ENCODE measurements around the gene ARL5B. TPM values are rescaled to one million over a fixed set of nuclear protein-coding genes. Genes with fewer than 3 reads are reported as not detected.

The ARL5B gene
- total and polyA plus RNA-seq, 2 experiments from 2014 or later, result 21.5 to 95.2 TPM

DNA sequence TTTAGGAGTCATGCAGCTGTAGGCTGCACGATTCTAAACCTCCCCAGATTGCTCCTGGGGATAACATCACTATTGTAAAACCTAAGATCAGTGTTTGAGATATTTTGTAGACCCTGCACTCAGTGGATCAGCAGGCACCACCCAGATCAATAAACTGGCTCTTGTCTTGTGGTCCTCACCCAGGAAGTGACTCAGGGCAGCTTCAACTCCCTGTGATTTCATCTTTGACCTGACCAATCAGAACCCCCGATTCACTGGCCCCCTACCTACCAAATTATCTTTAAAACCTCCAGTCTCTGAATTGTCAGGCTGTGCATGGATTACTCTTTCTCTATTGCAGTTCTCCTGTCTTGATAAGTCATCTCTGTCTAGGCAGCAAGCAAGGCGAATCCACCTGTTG is 25.7 kb downstream of the ARL5B start:
- Histone ChIP-seq H3K4me3 (no peak overlapping the region), H3K4me2 (no peak overlapping the region), H3K36me3 (replicated peaks; ENCODE audit: insufficient read depth, low read depth) (no peaks in the 10 kb centered on the region), H4K20me1 (ENCODE audit: insufficient read depth, poor library complexity, severe bottlenecking) (no peaks in the 10 kb centered on the region), H3K79me2 (no peaks in the 10 kb centered on the region), H3K27ac (no peak overlapping the region), H3K9me3 (ENCODE audit: low read depth) (no peaks in the 10 kb centered on the region), H3K27me3 (no peaks in the 10 kb centered on the region), H2AFZ (no peak overlapping the region), H3K9me2 (replicated peaks; ENCODE audit: insufficient read depth) (no peaks in the 10 kb centered on the region), H3K4me1 (ENCODE audit: insufficient read depth) (no peaks in the 10 kb centered on the region)
- no peak for DNase-seq (ENCODE audit: low spot score)
- WGBS (ENCODE audit: low lambda C conversion rate, missing lambda C conversion rate), result 65% methylated on average over 3 of the region's 3 CpGs
- TF ChIP-seq EZH2 (IDR thresholded peaks at IDR 0.05; ENCODE audit: borderline replicate concordance), result no peak
- no peak for TF ChIP-seq CTCF (IDR thresholded peaks at IDR 0.05; ENCODE audit: poor library complexity)
- TF ChIP-seq EZH2phosphoT487 (IDR thresholded peaks at IDR 0.05; ENCODE audit: low read depth, severe bottlenecking, unreplicated experiment), result no peak

GRCh38 chr10:18685555-18685954 is 26.3 kb downstream of the ARL5B start:
- H2AFZ ChIP-seq, result no peak overlapping the region
- H3K4me2 ChIP-seq, result no peak overlapping the region
- H3K79me2 ChIP-seq, result no peaks in the 10 kb centered on the region
- WGBS (ENCODE audit: low lambda C conversion rate, missing lambda C conversion rate), result 95% methylated on average over 7 of the region's 7 CpGs
- no peaks in the 10 kb centered on the region for H3K9me3 ChIP-seq (ENCODE audit: low read depth)
- no peak for TF ChIP-seq EZH2phosphoT487 (IDR thresholded peaks at IDR 0.05; ENCODE audit: low read depth, severe bottlenecking, unreplicated experiment)
- TF ChIP-seq CTCF (IDR thresholded peaks at IDR 0.05; ENCODE audit: poor library complexity), result no peak
- TF ChIP-seq EZH2 (IDR thresholded peaks at IDR 0.05; ENCODE audit: borderline replicate concordance), result no peak
- H3K36me3 ChIP-seq (replicated peaks; ENCODE audit: insufficient read depth, low read depth), result no peaks in the 10 kb centered on the region
- H3K4me3 ChIP-seq, result no peak overlapping the region
- H3K9me2 ChIP-seq (replicated peaks; ENCODE audit: insufficient read depth), result no peaks in the 10 kb centered on the region
- no peak overlapping the region for H3K27ac ChIP-seq
- DNase-seq (ENCODE audit: low spot score), result no peak
- no peaks in the 10 kb centered on the region for H3K27me3 ChIP-seq
- no peaks in the 10 kb centered on the region for H4K20me1 ChIP-seq (ENCODE audit: insufficient read depth, poor library complexity, severe bottlenecking)
- no peaks in the 10 kb centered on the region for H3K4me1 ChIP-seq (ENCODE audit: insufficient read depth)

DNA sequence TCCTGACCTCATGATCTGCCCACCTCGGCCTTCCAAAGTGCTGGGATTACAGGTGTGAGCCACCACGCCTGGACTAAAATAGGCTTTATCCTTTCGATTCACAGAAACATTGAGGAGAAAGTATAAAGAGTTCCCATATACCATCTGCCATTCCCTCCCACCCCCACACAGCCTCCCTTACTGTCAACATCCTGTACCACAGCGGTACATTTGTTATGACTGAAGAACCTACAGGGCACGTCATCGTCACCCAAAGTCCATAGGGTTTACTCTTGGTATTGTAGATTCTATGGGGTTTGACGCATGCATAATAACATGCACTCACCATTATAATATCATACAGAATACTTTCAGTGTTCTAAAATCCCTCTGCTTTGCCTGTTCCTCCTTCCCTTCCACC is 28.0 kb downstream of the ARL5B start:
- no peak overlapping the region for H3K4me3 ChIP-seq
- H3K36me3 ChIP-seq (replicated peaks; ENCODE audit: insufficient read depth, low read depth), result no peaks in the 10 kb centered on the region
- no peaks in the 10 kb centered on the region for H3K9me2 ChIP-seq (replicated peaks; ENCODE audit: insufficient read depth)
- no peak overlapping the region for H3K4me2 ChIP-seq
- H3K4me1 ChIP-seq (ENCODE audit: insufficient read depth), result no peaks in the 10 kb centered on the region
- DNase-seq (ENCODE audit: low spot score), result no peak
- no peak for TF ChIP-seq EZH2 (IDR thresholded peaks at IDR 0.05; ENCODE audit: borderline replicate concordance)
- TF ChIP-seq CTCF (IDR thresholded peaks at IDR 0.05; ENCODE audit: poor library complexity), result no peak
- TF ChIP-seq EZH2phosphoT487 (IDR thresholded peaks at IDR 0.05; ENCODE audit: low read depth, severe bottlenecking, unreplicated experiment), result no peak
- 92% methylated on average over 7 of the region's 7 CpGs for WGBS (ENCODE audit: low lambda C conversion rate, missing lambda C conversion rate)
- H3K79me2 ChIP-seq, result no peaks in the 10 kb centered on the region
- H3K9me3 ChIP-seq (ENCODE audit: low read depth), result no peaks in the 10 kb centered on the region
- H4K20me1 ChIP-seq (ENCODE audit: insufficient read depth, poor library complexity, severe bottlenecking), result no peaks in the 10 kb centered on the region
- H3K27me3 ChIP-seq, result no peaks in the 10 kb centered on the region
- H3K27ac ChIP-seq, result no peak overlapping the region
- H2AFZ ChIP-seq, result no peak overlapping the region

- H4K20me1 ChIP-seq (ENCODE audit: insufficient read depth, poor library complexity, severe bottlenecking), result no peaks in the 10 kb centered on the region
- WGBS (ENCODE audit: low lambda C conversion rate, missing lambda C conversion rate), result 74% methylated on average over 5 of the region's 5 CpGs
- H3K27me3 ChIP-seq, result no peaks in the 10 kb centered on the region
- no peaks in the 10 kb centered on the region for H3K36me3 ChIP-seq (replicated peaks; ENCODE audit: insufficient read depth, low read depth)
- no peak overlapping the region for H3K4me3 ChIP-seq
- H3K4me2 ChIP-seq, result no peak overlapping the region
- no peaks in the 10 kb centered on the region for H3K9me3 ChIP-seq (ENCODE audit: low read depth)
- no peak overlapping the region for H3K27ac ChIP-seq
- no peaks in the 10 kb centered on the region for H3K9me2 ChIP-seq (replicated peaks; ENCODE audit: insufficient read depth)
- H2AFZ ChIP-seq, result no peak overlapping the region
- TF ChIP-seq EZH2phosphoT487 (IDR thresholded peaks at IDR 0.05; ENCODE audit: low read depth, severe bottlenecking, unreplicated experiment) (no peak), CTCF (IDR thresholded peaks at IDR 0.05; ENCODE audit: poor library complexity) (no peak), EZH2 (IDR thresholded peaks at IDR 0.05; ENCODE audit: borderline replicate concordance) (no peak)
- H3K4me1 ChIP-seq (ENCODE audit: insufficient read depth), result no peaks in the 10 kb centered on the region
- no peaks in the 10 kb centered on the region for H3K79me2 ChIP-seq
- DNase-seq (ENCODE audit: low spot score), result no peak
Observed at GRCh38 chr10:18687706-18688105, 28.5 kb downstream of the ARL5B start.
